NCI-H510A treated with DMSO at 0.1 percent for 48 hours (cell line): ENCODE measurements around the gene MEA1.

Experiments used
- DNase-seq: peaks from one replicate; lab custom pipeline; 2025; lab: John Stamatoyannopoulos, UW

Gene MEA1

GRCh38 chr6:43038727-43039126 lies 25.0 kb upstream of the MEA1 start:
- DNase-seq, result no peak

- DNase-seq, result no peak
These were observed 24.0 kb upstream of the MEA1 start for GRCh38 chr6:43037706-43038105.

GRCh38 chr6:43037197-43037596 lies 23.5 kb upstream of the MEA1 start:
- DNase-seq, result no peak

GRCh38 chr6:43036712-43037111 lies 23.0 kb upstream of the MEA1 start:
- no peak for DNase-seq

- DNase-seq, result no peak
These were observed 21.9 kb upstream of the MEA1 start for GRCh38 chr6:43035495-43036194.

- no peak for DNase-seq
These were observed 20.4 kb upstream of the MEA1 start for GRCh38 chr6:43034190-43034525.

GRCh38 chr6:43033496-43034189 lies 19.9 kb upstream of the MEA1 start:
- DNase-seq, result no peak

- no peak for DNase-seq
These were observed 18.6 kb upstream of the MEA1 start for GRCh38 chr6:43032326-43032725.

GRCh38 chr6:43029120-43029519 lies 15.4 kb upstream of the MEA1 start:
- DNase-seq, result no peak

GRCh38 chr6:43026365-43026764 lies 12.6 kb upstream of the MEA1 start:
- DNase-seq, result no peak

- no peak for DNase-seq
These were observed 10.7 kb upstream of the MEA1 start for GRCh38 chr6:43024436-43024835.

- DNase-seq, result peak; percentile 77
These were observed 7.7 kb upstream of the MEA1 start, which contains the start of gene RRP36 for GRCh38 chr6:43021270-43022047. Gene RRP36, plus strand, starts transcription at chr6:43021623. Its CDS starts 32 bp downstream, at chr6:43021655.

- peak; percentile 18 for DNase-seq
These were observed 7.1 kb upstream of the MEA1 start for GRCh38 chr6:43020847-43021246.

- no peak for DNase-seq
These were observed 6.4 kb upstream of the MEA1 start for GRCh38 chr6:43020052-43020705.

GRCh38 chr6:43019152-43019551 lies 5.4 kb upstream of the MEA1 start:
- DNase-seq, result no peak

- no peak for DNase-seq
These were observed 3.2 kb upstream of the MEA1 start for GRCh38 chr6:43016943-43017334.

GRCh38 chr6:43016176-43016942 lies 2.6 kb upstream of the MEA1 start:
- no peak for DNase-seq

GRCh38 chr6:43014434-43014909 lies 726 bp upstream of the MEA1 start:
- DNase-seq, result no peak

- no peak for DNase-seq
These were observed 476 bp downstream of the MEA1 start for GRCh38 chr6:43013097-43013842.

GRCh38 chr6:43012364-43012763 lies 1.4 kb downstream of the MEA1 start:
- no peak for DNase-seq

GRCh38 chr6:43011207-43011606 lies 2.5 kb downstream of the MEA1 start:
- no peak for DNase-seq
